ENCODE measurements around the gene DCC.

DCC gene

DNA sequence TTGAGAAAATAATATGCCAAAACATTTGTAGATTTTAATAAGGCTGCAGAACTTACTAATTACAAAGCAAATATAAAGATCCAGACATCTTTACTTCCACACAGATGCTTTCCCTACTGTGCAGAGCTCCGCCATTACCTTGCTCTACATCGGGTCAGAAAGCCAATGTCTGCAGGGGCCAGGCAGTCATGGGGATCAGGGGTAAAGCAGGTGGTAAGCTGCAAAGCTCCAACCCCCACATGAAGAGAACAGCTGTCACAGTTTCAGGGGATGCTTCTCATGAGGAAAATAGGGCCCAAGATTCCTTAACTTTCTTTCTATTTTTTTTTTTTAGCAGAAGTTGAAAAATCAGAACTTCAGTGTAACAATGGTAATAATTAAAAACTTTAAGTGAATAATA lies 102.7 kb downstream of the DCC start:
- H3K4me1 Mint-ChIP-seq, result no peaks in the 10 kb centered on the region
- no peak overlapping the region for H3K4me3 Mint-ChIP-seq
- peaks cover 4% of the 10 kb centered on the region for H3K9me3 Mint-ChIP-seq
- H3K36me3 Mint-ChIP-seq (ENCODE audit: low read depth), result no peaks in the 10 kb centered on the region
- H3K27ac Mint-ChIP-seq, result no peak overlapping the region
- DNase-seq, result no peak
- H3K27me3 Mint-ChIP-seq (ENCODE audit: low read depth, poor library complexity), result peaks cover 4% of the 10 kb centered on the region
- TF ChIP-seq, protein P1, sequence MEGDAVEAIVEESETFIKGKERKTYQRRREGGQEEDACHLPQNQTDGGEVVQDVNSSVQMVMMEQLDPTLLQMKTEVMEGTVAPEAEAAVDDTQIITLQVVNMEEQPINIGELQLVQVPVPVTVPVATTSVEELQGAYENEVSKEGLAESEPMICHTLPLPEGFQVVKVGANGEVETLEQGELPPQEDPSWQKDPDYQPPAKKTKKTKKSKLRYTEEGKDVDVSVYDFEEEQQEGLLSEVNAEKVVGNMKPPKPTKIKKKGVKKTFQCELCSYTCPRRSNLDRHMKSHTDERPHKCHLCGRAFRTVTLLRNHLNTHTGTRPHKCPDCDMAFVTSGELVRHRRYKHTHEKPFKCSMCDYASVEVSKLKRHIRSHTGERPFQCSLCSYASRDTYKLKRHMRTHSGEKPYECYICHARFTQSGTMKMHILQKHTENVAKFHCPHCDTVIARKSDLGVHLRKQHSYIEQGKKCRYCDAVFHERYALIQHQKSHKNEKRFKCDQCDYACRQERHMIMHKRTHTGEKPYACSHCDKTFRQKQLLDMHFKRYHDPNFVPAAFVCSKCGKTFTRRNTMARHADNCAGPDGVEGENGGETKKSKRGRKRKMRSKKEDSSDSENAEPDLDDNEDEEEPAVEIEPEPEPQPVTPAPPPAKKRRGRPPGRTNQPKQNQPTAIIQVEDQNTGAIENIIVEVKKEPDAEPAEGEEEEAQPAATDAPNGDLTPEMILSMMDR (IDR thresholded peaks at IDR 0.05), result no peak

DNA sequence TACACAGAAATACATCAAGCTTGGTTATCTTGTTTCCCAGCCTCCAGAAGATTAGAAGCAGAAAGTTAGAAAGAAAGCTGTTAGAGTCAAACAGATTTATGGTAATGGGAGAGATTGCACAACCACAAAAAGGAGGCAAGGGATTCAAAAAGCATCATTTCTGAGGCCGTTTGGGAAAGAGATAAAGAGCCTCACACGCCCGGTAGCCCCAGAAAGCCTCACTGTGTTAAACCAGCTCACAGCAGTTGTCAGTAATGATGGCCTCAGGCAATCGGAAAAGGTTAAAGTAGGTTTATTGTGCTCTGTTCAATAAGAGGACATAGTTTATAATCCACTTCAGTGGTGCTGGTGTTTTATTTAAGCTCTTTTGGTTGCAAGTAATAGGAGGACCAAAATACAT lies 111.3 kb downstream of the DCC start:
- DNase-seq, result no peak
- Mint-ChIP-seq H3K27me3 (ENCODE audit: low read depth, poor library complexity) (no peaks in the 10 kb centered on the region), H3K4me3 (no peak overlapping the region), H3K36me3 (ENCODE audit: low read depth) (no peaks in the 10 kb centered on the region), H3K4me1 (peaks cover 6% of the 10 kb centered on the region), H3K27ac (no peak overlapping the region), H3K9me3 (peaks cover 5% of the 10 kb centered on the region)
- TF ChIP-seq, protein P1 (IDR thresholded peaks at IDR 0.05), result no peak

DNA sequence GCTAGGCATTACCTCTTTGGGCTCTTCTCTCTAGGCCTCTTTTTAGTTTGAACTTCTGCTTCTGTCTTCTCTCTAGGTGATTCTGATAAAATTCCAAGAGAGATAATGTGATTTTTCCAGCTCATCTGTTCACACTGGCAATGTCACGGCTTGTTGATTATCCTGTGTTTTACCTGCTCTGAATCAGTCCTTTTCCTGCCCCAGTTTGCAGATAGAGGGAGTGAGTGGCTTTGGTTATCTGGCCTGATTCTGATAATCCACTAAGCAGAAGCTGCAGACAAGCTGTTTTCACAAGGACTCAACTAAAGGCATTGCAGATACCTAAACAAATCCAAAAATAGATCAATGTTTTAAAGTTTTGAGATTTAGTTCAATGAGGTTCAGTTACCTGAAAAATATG lies 111.9 kb downstream of the DCC start:
- Mint-ChIP-seq H3K4me3 (no peak overlapping the region), H3K9me3 (peaks cover 5% of the 10 kb centered on the region), H3K27ac (no peak overlapping the region), H3K4me1 (peaks cover 6% of the 10 kb centered on the region), H3K27me3 (ENCODE audit: low read depth, poor library complexity) (no peaks in the 10 kb centered on the region), H3K36me3 (ENCODE audit: low read depth) (no peaks in the 10 kb centered on the region)
- DNase-seq, result no peak
- TF ChIP-seq, protein P1 (IDR thresholded peaks at IDR 0.05), result no peak

DNA sequence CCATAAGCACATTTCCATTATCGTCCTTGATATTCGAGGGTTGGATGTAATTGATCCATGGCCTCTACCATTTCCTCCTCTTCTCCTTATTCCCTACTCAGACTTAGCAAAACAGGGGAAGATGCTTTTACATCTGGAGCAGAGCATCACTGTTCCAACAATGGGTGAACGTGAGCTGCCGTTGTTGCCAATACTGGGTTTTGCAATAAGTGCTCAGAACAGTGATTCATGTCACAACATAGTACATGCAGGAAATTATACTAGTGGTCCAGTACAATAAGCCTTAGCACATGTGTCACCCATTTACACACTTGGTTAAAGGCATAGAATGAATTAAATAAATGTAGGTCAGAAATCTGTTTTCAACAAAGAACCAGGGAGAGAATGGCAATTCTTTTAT lies 112.4 kb downstream of the DCC start:
- Mint-ChIP-seq H3K36me3 (ENCODE audit: low read depth) (no peaks in the 10 kb centered on the region), H3K9me3 (peaks cover 3% of the 10 kb centered on the region), H3K4me1 (peaks cover 6% of the 10 kb centered on the region), H3K27me3 (ENCODE audit: low read depth, poor library complexity) (no peaks in the 10 kb centered on the region), H3K27ac (no peak overlapping the region), H3K4me3 (no peak overlapping the region)
- DNase-seq, result no peak
- TF ChIP-seq, protein P1 (IDR thresholded peaks at IDR 0.05), result no peak

DNA sequence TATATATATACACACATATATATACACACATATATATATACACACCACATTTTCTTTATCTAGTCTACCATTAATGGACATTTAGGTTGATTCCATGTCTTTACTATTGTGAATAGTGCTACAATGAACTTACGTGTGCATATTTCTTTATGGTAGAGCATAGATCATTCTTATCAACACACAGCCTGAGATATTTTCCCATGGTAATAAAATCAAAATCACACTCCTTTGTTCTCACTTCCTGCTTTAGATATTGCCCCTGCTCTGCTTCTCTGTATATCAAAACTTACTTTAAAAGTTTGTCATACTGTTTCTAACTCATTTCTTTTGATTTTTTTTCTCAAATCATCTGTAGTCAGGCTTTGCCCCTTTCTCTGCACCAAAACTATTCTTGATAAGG lies 119.9 kb downstream of the DCC start:
- H3K4me1 Mint-ChIP-seq, result no peaks in the 10 kb centered on the region
- H3K4me3 Mint-ChIP-seq, result no peak overlapping the region
- no peak for DNase-seq
- H3K27ac Mint-ChIP-seq, result no peak overlapping the region
- H3K27me3 Mint-ChIP-seq (ENCODE audit: low read depth, poor library complexity), result peaks cover 13% of the 10 kb centered on the region
- H3K36me3 Mint-ChIP-seq (ENCODE audit: low read depth), result no peaks in the 10 kb centered on the region
- no peaks in the 10 kb centered on the region for H3K9me3 Mint-ChIP-seq
- TF ChIP-seq, protein P1 (IDR thresholded peaks at IDR 0.05), result no peak

DNA sequence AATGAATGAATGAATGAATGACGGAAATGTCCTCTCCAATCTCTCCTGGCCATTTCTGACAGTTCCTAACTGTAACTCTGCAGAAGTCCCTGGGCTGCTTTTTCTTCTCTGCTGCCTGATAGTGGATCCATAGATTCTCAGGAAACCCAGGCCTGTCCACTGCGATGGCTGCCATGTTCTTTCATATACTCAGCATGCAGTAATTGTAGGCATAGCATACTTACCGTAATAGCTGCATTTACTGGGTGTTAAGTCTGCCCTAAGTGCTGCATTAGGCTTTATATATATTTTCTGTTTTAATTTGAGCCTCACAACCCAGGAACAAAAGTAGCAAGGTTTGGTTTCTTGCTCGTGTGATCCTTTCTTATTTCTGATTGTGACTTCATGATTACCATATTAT lies 122.9 kb downstream of the DCC start:
- TF ChIP-seq, protein P1 (IDR thresholded peaks at IDR 0.05), result no peak

More for the DNA sequence above, 122.9 kb downstream of the DCC start:
- no peak overlapping the region for H3K4me3 Mint-ChIP-seq
- no peak for DNase-seq
- no peaks in the 10 kb centered on the region for H3K4me1 Mint-ChIP-seq
- no peak overlapping the region for H3K27ac Mint-ChIP-seq
- H3K27me3 Mint-ChIP-seq (ENCODE audit: low read depth, poor library complexity), result peaks cover 9% of the 10 kb centered on the region
- H3K36me3 Mint-ChIP-seq (ENCODE audit: low read depth), result no peaks in the 10 kb centered on the region
- no peaks in the 10 kb centered on the region for H3K9me3 Mint-ChIP-seq

All from nephron progenitor cell (in vitro differentiated cells).